Measurements from ENCODE around the gene TUBA1C. TPM values are rescaled to one million over a fixed set of nuclear protein-coding genes. Genes with fewer than 3 reads are reported as not detected.

TUBA1C gene
- total and polyA plus RNA-seq, 2 of the 4 experiments (the other 2 are of a cell fraction) = 1,420 to 2,555 TPM

DNA sequence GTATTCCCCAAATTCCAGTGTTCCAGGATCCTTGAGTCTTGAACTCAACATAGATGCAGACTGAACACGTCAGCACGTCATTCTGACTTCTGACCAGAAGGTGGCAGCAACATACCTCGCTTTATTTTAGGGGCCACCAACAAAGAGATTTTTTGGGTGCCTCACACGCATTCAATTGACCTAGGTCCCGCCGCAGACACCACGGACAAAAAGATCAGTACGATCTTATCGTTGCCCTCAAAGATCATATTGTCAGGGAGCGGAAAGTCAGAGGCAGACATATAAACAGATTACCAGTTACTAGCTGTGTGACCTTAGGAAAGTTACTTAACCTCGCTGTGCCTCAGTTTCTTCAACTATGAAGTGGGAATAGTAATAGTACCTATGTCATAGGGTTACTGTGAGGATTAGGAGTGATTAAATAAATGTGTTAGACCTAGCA lies 23.6 kb downstream of the TUBA1C start:
- Histone ChIP-seq H3K18ac (ENCODE audit: low read depth, low read length) (no peak overlapping the region), H3K36me3 (ENCODE audit: control insufficient read depth, insufficient read depth, low read length) (no peaks in the 10 kb centered on the region), H2BK5ac (ENCODE audit: low read depth, low read length, poor library complexity, severe bottlenecking) (no peak overlapping the region), H3K4me2 (ENCODE audit: low read depth, low read length) (peak overlapping the region; percentile 31; the same call in 1 of the 2 replicates), H3K4ac (ENCODE audit: low read depth, low read length) (no peak overlapping the region), H2AK9ac (replicated peaks; ENCODE audit: low read depth, low read length, poor library complexity) (peak overlapping the region; percentile 25), H2AK5ac (ENCODE audit: low read depth, low read length) (peak overlapping the region; percentile 62; the same call in 1 of the 2 replicates), H2AFZ (replicated peaks; ENCODE audit: low read length, poor library complexity) (peak overlapping the region; percentile 78), H2BK120ac (ENCODE audit: low read depth, low read length) (no peak overlapping the region), H3K14ac (replicated peaks; ENCODE audit: low read depth, low read length) (no peak overlapping the region), H3K56ac (ENCODE audit: extremely low read depth, insufficient read depth, low read length) (no peak overlapping the region), H4K91ac (ENCODE audit: insufficient read depth, low read depth, low read length) (no peak overlapping the region), H3K27me3 (ENCODE audit: control insufficient read depth, insufficient read depth, low read length) (peaks cover 18% of the 10 kb centered on the region), H4K5ac (ENCODE audit: low read depth, low read length) (no peak overlapping the region), H3K9me1 (ENCODE audit: insufficient read depth, low read length) (no peaks in the 10 kb centered on the region), H3K23ac (ENCODE audit: low read depth, low read length) (no peak overlapping the region), H3K9me3 (ENCODE audit: control insufficient read depth, insufficient read depth, low read length) (peaks cover 3% of the 10 kb centered on the region), H4K20me1 (ENCODE audit: insufficient read depth, low read length) (no peaks in the 10 kb centered on the region), H4K8ac (ENCODE audit: low read depth in 2 of 2, low read length in 2 of 2) (peak overlapping the region in 1 of 2 experiments; percentile 78; a peak in 2 of 4 replicates), H3K27ac (ENCODE audit: insufficient read depth, low read length) (no peak overlapping the region), H3K9ac (ENCODE audit: low read depth, low read length) (no peak overlapping the region), H3K4me1 (ENCODE audit: control insufficient read depth, insufficient read depth, low read length) (no peaks in the 10 kb centered on the region), H3K79me1 (ENCODE audit: low read depth in 1 of 2, low read length in 2 of 2) (no peaks in the 10 kb centered on the region), H3K4me3 (ENCODE audit: insufficient read depth, low read depth, low read length) (no peak overlapping the region), H2BK20ac (ENCODE audit: low read depth, low read length) (no peak overlapping the region), H2BK15ac (ENCODE audit: low read depth, low read length) (no peak overlapping the region)
- 17% methylated on average over 4 of the region's 11 CpGs; no CpG with 5 or more reads in 1 of the 2 experiments for WGBS, 2 experiments (ENCODE audit: extremely low coverage in 2 of 2, insufficient read length in 1 of 2)
- peak; percentile 88 for ATAC-seq (ENCODE audit: low read depth)
- in situ Hi-C loops (cut with MboI; ENCODE audit: low sequenced_read_pairs) (no loop called here), intact Hi-C loops (cut with micrococcal nuclease) (loop anchor here (1.0 to 2.0 kb wide), 4 partner anchors 49 to 292 kb away; partner anchors contain the start of gene C1QL4), dilution Hi-C loops (cut with HindIII; ENCODE audit: low sequenced_read_pairs, unreplicated experiment) (no loop called here)
- BruUV-seq (replicated peaks) = no TSS peak
- TF ChIP-seq CTCF (conservative IDR thresholded peaks at IDR 0.05; ENCODE audit: low read depth, low read length) = peak; percentile 79
- peak; percentile 39; the same call in 1 of the 2 replicates for TF ChIP-seq SMC3 (IDR thresholded peaks at IDR 0.05; ENCODE audit: low read depth, low read length)
- TF ChIP-seq MXI1 (IDR thresholded peaks at IDR 0.05; ENCODE audit: borderline replicate concordance, low read depth, low read length) = no peak
- peak; percentile 74 for TF ChIP-seq RAD21 (IDR thresholded peaks at IDR 0.05; ENCODE audit: low read length)
- no peak for TF ChIP-seq POLR2A (IDR thresholded peaks at IDR 0.05; ENCODE audit: low read depth, low read length)
- TF ChIP-seq MAFK (IDR thresholded peaks at IDR 0.05; ENCODE audit: low read depth, low read length) = 0 out of 2 replicates have a peak, but pooled peaks have one; percentile 22
- ChIA-PET POLR2A (ENCODE audit: unreplicated experiment) (no interaction called here), CTCF (interaction anchor here (0.5 to 2.3 kb wide), 12 partner anchors 9 to 359 kb away, joined by 3 to 8 read pairs (median 4); partner anchors contain the start of gene DNAJC22)
- DNase-seq = peak; percentile 55

Data from IMR-90 (cell line).